ENCODE results near the gene ATXN1.
"Not testable (repeated sequence)": the region's sequence is repeated elsewhere in the genome, so short reads cannot be mapped to it uniquely, and the experiment has no call there.

Gene ATXN1

GRCh38 chr6:16394632-16395031 lies 366.6 kb downstream of the ATXN1 start:
- Histone ChIP-seq H3K27ac (replicated peaks) (no peak overlapping the region), H3K27me3 (ENCODE audit: insufficient read depth, poor library complexity, severe bottlenecking) (no peaks in the 10 kb centered on the region)

GRCh38 chr6:16393326-16393725 lies 367.9 kb downstream of the ATXN1 start:
- H3K4me3 ChIP-seq (replicated peaks; ENCODE audit: insufficient read depth, low read length), result no peak overlapping the region
- no peak for TF ChIP-seq SPI1 (IDR thresholded peaks at IDR 0.05; ENCODE audit: borderline replicate concordance, low read depth)
- no peak for TF ChIP-seq POLR2AphosphoS5 (IDR thresholded peaks at IDR 0.05; ENCODE audit: low read depth)
- TF ChIP-seq GABPA (IDR thresholded peaks at IDR 0.05; ENCODE audit: low read depth), result no peak
- DNase-seq (ENCODE audit: low read depth in 1 of 2, low spot score in 1 of 2), result no peak
- H3K27ac ChIP-seq (replicated peaks), result no peak overlapping the region
- no peaks in the 10 kb centered on the region for H3K27me3 ChIP-seq (ENCODE audit: insufficient read depth, poor library complexity, severe bottlenecking)

More at GRCh38 chr6:16394632-16395031, 366.6 kb downstream of the ATXN1 start:
- DNase-seq (ENCODE audit: low read depth in 1 of 2, low spot score in 1 of 2), result no peak
- H3K4me3 ChIP-seq (replicated peaks; ENCODE audit: insufficient read depth, low read length), result no peak overlapping the region
- TF ChIP-seq CTCF (IDR thresholded peaks at IDR 0.05; ENCODE audit: insufficient read depth, low read length) (no peak), SPI1 (IDR thresholded peaks at IDR 0.05; ENCODE audit: borderline replicate concordance, low read depth) (no peak), POLR2AphosphoS5 (IDR thresholded peaks at IDR 0.05; ENCODE audit: low read depth) (no peak), REST (IDR thresholded peaks at IDR 0.05; ENCODE audit: insufficient replicate concordance, low read depth) (no peak), GABPA (IDR thresholded peaks at IDR 0.05; ENCODE audit: low read depth) (no peak)

GRCh38 chr6:16392010-16392409 lies 369.2 kb downstream of the ATXN1 start:
- Histone ChIP-seq H3K27me3 (ENCODE audit: insufficient read depth, poor library complexity, severe bottlenecking) (no peaks in the 10 kb centered on the region), H3K27ac (replicated peaks) (no peak overlapping the region), H3K4me3 (replicated peaks; ENCODE audit: insufficient read depth, low read length) (no peak overlapping the region)
- DNase-seq (ENCODE audit: low read depth in 1 of 2, low spot score in 1 of 2), result no peak
- TF ChIP-seq REST (IDR thresholded peaks at IDR 0.05; ENCODE audit: insufficient replicate concordance, low read depth), result no peak
- no peak for TF ChIP-seq SPI1 (IDR thresholded peaks at IDR 0.05; ENCODE audit: borderline replicate concordance, low read depth)
- no peak for TF ChIP-seq CTCF (IDR thresholded peaks at IDR 0.05; ENCODE audit: insufficient read depth, low read length)
- no peak for TF ChIP-seq POLR2AphosphoS5 (IDR thresholded peaks at IDR 0.05; ENCODE audit: low read depth)
- TF ChIP-seq GABPA (IDR thresholded peaks at IDR 0.05; ENCODE audit: low read depth), result no peak

GRCh38 chr6:16391451-16391912 lies 369.8 kb downstream of the ATXN1 start:
- DNase-seq (ENCODE audit: low read depth in 1 of 2, low spot score in 1 of 2), result no peak
- TF ChIP-seq REST (IDR thresholded peaks at IDR 0.05; ENCODE audit: insufficient replicate concordance, low read depth) (no peak), POLR2AphosphoS5 (IDR thresholded peaks at IDR 0.05; ENCODE audit: low read depth) (no peak), SPI1 (IDR thresholded peaks at IDR 0.05; ENCODE audit: borderline replicate concordance, low read depth) (no peak), CTCF (IDR thresholded peaks at IDR 0.05; ENCODE audit: insufficient read depth, low read length) (no peak), GABPA (IDR thresholded peaks at IDR 0.05; ENCODE audit: low read depth) (no peak)
- Histone ChIP-seq H3K27me3 (ENCODE audit: insufficient read depth, poor library complexity, severe bottlenecking) (no peaks in the 10 kb centered on the region), H3K27ac (replicated peaks) (no peak overlapping the region), H3K4me3 (replicated peaks; ENCODE audit: insufficient read depth, low read length) (no peak overlapping the region)

GRCh38 chr6:16390909-16391450 lies 370.3 kb downstream of the ATXN1 start:
- H3K27me3 ChIP-seq (ENCODE audit: insufficient read depth, poor library complexity, severe bottlenecking); H3K4me3 ChIP-seq (replicated peaks; ENCODE audit: insufficient read depth, low read length); DNase-seq (ENCODE audit: low read depth in 1 of 2, low spot score in 1 of 2); H3K27ac ChIP-seq (replicated peaks): not testable (repeated sequence)

Measured in HL-60 (cell line).